ENCODE data around the gene KIAA1549.

Gene KIAA1549

DNA sequence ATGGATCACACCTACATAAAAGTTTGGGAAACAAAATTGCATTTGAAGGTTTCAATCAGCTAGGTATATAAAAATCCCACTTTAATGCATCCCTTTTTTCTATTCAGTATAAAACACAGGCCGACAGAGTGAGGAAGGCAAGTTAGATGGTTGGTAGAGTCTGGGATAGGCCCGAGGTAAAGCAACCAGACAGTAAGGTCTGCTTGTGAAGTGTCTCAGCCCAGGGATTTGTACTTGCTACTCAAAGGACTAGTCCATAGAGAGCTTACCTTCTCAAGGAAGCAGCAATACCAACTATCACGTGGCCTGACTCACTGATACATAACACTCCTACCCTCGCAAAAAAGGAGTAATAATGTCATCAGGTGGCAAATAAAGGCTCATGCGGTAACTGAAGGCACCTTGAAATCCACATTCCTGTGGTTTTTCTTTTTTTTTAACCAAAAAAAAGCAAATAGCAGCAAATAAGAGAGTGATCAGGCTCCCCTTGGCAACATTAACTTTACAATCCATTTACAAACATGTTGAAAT, 127.0 kb downstream of the KIAA1549 start:
- DNase-seq (ENCODE audit: low read depth, low spot score) = no peak

DNA sequence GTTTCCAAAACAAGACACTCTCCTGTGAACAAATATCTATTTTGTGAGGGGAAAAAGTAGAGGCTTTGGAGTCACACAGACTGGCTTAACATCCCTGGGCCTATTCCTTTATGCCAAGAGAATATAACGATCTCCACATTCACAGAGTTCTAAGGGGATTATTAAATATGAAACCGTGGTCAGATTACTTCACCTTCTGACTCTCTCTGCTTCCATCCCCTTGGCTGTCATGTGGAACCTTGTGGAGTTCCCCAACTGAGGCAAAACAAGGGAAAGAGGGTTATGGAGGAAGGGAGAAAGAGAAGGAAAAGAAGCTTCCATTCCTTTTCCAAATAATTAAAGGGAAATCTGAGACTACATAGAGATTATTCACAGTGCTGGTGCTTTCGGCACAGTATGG, 127.7 kb downstream of the KIAA1549 start:
- no peak for DNase-seq (ENCODE audit: low read depth, low spot score)

DNA sequence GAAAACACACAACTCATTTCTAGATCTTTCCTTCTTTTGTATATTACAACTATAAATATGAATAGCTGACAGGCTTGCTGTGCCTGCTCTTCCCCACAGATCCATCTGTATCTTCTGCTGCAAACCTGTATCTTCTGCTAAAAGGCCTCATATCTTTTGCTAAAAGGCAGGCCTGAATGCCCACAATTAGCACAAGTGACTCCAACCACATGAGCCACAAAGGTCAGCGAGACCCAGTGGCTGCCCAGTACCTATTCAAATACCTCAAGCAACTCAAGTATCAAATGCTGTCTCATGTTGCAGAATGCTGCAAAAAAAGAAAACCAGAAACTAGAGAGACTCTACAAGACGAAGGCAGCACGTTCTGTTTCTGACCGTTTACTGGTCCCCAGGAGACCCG, 128.7 kb downstream of the KIAA1549 start:
- DNase-seq (ENCODE audit: low read depth, low spot score) = no peak

DNA sequence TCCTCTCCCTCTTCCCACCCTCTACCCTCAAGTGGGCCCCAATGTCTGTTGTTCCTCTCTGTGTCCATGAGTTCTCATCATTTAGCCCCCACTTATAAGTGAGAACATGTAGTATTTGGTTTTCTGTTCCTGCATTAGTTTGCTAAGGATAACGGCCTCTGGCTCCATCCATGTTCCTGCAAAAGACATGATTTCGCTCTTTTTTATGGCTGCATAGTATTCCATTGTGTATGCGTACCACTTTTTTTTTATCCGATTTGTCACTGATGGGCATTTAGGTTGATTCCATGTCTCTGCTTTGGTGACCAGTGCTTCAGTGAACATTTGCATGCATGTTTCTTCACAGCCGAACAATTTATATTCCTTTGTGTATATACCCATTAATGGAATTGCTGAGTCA, 131.5 kb downstream of the KIAA1549 start:
- no peak for DNase-seq (ENCODE audit: low read depth, low spot score)

DNA sequence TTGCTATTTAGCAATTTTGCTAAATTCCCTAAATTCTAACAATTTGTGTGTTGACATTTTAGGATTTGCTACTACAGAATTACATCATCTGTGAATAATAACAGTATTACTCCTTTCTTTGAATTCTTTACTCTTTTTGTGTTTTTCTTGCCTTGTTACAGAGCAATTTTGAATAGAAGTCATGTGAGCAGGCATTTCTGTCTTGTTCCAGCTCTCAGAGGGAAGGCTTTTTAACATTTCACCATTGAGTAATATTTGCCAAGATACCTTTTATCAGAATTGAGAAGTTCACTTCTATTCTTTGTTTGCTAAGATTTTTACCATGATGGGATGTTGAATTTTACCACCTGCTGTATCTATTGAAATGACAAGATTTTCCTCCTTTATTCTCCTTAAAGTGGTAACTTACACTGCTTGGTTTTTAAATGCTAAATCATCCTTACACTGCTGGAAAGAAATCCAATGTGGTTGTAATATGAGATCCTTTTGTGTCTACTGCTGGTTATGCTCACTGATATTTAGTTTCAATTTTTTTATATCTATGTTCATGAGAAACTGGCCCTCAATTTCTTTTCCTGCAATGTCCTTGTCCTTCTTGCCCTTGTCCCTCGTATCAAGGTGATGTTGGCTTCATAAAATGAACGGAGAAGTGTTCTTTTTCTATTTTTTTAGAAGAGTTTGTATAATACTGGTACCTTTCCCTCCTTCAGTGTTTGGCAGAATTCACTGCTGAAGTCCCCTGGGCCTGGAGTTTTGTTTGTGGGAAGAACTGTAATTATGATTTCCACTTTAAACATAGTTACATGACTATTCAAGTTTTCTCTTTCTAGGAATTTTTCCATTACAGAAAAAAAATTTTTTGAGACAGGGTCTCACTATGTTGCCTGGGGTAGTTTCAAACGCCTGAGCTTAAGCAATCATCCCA, 132.9 kb downstream of the KIAA1549 start:
- DNase-seq (ENCODE audit: low read depth, low spot score) = no peak

DNA sequence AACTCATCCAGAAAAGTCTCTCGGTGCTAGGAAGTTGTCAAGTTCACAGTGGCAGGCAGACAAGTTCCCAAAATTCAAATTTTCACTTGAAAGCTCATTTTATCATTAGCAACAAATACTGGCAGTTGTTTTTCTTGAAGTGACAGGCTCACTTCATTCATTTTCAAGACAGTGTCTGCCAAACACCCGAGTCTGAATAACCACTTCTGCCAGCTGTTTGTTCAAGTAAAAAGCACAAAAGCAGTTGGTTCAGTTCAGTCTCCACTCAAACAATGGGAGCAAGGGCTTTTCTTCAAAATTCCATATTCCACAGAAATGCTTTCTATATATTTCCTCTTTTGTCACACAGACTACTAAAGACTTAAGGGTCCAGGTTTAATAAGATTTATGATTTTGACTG, 135.5 kb downstream of the KIAA1549 start:
- no peak for DNase-seq (ENCODE audit: low read depth, low spot score)

DNA sequence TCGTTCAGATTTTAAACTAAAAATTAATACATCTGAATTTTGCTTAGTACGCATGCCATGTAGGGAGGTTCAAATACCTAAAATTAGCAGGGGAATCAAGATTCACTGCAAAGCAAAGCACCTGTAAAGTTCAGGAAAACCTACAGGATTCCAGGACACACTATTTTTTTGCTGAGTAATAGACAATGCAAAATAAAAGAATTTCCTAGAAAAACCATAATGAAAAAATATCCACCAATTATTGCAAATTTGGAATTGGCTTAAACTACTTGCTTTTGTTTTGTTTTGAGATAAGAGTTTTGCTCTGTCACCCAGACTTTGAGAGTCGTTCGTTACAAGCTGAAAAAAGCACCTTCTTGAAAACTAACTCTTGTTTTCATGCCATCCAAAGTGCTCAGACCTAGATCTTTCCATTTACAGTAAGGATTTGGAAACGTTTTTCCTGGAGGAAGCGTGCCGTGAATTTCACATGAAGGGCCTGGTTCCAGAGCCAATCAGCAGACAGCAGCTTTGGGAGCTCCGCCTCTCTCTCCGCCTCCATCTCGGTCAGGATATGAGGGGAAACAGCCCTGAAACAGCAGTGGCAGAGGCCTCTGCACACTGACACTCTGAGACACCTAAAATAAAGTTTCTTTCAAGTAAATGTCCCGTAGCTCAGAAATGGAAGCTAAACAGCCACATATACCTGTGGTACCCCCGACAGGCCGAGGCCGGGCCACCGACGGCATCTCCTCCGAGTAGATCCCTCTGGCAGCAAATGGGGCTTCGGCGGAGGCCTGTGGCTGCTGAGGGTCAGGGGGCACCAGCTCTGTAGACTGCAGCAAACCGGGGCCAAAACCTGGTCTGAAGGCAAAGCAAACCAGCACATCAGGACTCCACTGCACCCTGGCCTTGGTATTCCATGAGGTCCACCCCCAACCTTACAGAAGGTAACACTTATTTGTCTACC, 137.3 kb downstream of the KIAA1549 start:
- DNase-seq (ENCODE audit: low read depth, low spot score) = peak; percentile 50

DNA sequence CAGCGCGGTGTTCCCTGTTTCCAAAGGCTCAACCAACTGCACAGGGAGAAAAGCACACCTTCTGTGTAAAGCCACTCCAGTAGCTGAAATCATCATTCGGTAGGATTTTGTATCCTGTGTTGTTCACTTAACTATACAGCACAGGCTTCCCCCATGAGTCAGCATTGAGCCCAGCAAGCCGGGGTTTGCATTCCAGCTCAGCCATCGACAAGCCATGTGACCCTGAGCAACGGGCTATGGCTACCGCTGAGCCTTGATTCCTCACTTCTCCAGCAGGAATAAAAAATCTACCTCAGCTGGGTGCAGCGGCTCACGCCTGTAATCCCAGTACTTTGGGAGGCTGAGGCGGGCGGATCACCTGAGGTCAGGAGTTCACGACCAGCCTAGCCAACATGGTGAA, 139.1 kb downstream of the KIAA1549 start:
- peak; percentile 79 for DNase-seq (ENCODE audit: low read depth, low spot score)

DNA sequence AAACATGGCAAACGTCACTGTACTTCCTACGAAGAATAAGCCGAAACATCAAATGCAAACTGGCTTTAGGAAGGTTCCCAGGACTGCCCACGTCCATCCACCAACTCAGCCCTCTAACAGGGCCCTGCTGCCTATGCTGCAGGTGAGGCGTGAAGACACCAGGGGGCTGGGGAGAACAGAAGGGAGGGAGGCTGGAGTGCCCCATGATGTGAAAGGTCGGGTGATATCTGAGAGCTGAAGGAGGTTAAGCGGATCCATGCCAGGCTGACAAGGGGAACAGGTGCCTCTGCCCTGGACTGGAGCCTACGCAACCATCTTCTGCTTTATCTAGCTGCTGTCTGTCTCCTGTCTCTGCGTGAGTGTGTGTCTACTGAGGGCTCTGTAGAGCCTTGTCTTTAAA, 143.0 kb downstream of the KIAA1549 start:
- DNase-seq (ENCODE audit: low read depth, low spot score) = peak; percentile 14

GRCh38 chr7:138837627-138838026, 143.6 kb downstream of the KIAA1549 start:
- no peak for DNase-seq (ENCODE audit: low read depth, low spot score)

DNA sequence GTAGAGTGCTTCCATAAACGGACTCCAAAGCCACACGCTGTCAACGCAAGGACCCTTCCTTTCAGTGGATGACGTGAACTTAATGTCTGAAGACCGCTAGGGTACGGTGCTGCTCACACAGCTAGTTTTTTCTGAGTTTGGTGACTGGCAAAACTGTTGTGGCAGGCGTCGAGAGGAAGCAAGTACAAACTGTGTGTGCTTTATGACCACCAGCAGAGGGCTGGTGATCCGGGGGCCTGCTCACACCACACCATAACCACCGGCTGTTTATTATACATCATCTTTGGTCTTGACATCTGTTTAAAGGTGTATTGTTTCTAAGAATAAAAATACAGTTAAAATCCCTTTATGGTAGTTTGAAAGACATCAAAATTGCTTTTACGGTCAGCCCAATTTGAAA, 146.1 kb downstream of the KIAA1549 start:
- no peak for DNase-seq (ENCODE audit: low read depth, low spot score)

DNA sequence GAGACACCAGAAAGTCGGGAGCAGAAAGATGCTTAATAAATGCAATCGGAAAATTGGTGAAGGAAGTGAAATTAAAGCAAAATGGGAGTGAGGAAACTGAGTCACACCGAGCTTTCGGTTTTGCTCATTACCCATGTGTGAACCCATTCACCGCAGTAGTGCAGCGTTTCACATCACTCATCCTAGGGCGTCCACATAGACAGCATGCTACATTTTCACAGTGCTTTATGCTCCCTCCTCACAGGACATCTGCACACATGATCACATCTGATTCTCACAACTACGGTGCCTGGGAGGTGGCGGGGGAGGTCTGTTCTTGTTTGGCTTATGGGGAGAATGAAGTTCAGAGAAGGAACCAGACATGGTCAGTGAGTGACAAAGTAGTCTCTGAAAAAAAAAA, 146.6 kb downstream of the KIAA1549 start:
- no peak for DNase-seq (ENCODE audit: low read depth, low spot score)

DNA sequence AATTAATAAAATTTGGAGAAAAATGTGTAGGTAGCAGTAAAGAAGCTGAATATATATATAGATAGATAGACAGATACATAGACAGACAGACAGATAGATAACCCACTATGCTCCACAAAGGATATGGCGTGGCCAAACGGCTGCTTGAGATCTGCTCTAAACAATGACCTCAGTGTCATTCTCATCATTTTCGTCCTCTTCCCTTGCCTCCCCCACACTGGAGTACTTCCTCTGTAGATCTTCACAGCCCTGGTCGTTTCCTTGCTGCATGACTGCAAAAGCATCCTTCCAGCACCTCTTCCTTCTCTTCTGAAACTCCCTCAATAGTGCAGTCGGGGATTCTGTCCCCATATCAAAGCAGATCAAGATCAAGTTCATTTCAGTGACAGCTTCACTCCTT, 147.6 kb downstream of the KIAA1549 start:
- DNase-seq (ENCODE audit: low read depth, low spot score) = no peak

GRCh38 chr7:138832966-138833365, 148.2 kb downstream of the KIAA1549 start:
- no peak for DNase-seq (ENCODE audit: low read depth, low spot score)

- DNase-seq (ENCODE audit: low read depth, low spot score) = no peak
These were observed 151.9 kb downstream of the KIAA1549 start for GRCh38 chr7:138829335-138829734.

DNA sequence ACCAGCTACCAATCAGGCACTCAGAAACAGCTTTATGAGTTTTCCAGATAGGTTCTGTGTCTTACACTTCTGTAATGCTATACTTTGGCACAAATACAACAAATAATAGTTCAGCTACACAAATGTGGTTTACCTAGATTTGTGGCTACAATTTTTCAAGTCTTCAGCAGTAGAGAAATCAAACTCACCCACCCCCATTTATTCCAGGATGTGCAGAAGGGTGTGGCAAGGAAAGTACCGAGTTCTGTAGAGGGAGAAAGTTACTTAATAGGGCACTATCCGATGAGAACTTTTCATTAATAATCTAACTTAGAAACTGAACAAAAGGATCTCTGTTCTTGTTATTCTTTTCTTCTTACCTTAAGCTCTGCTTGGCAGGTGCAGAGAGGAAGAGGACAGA, 152.9 kb downstream of the KIAA1549 start:
- DNase-seq (ENCODE audit: low read depth, low spot score) = no peak

DNA sequence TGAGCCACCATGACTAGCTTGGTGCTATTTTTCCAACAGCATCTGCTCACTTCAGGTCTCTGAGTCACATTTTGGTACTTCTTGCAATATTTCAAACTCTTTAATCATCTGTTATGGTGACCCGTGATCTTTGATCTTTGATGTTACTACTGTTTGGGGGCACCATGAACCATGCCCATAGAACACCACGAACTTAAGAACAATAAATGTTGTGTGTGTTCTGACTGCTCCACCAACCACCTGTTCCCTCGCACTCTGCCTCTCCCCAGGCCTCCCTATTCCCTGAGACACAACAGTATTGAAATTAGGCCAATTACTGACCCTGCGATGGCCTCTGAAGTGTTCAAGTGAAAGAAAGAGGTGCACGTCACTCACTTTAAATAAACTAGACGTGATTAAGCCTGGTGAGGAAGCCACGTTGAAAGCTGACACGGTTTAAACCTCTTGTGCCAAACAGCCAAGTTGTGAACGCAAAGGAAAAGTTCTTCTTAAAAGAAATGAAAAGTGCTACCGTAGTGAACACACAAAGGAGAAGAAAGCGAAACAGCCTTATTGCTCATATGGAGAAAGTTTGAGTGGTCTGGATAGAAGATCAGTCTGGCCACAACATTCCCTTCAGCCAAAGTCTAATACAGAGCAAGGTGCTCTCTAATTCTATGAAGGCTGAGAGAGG, 156.0 kb downstream of the KIAA1549 start:
- no peak for DNase-seq (ENCODE audit: low read depth, low spot score)

GRCh38 chr7:138822867-138823535, 158.2 kb downstream of the KIAA1549 start:
- DNase-seq (ENCODE audit: low read depth, low spot score) = no peak

DNA sequence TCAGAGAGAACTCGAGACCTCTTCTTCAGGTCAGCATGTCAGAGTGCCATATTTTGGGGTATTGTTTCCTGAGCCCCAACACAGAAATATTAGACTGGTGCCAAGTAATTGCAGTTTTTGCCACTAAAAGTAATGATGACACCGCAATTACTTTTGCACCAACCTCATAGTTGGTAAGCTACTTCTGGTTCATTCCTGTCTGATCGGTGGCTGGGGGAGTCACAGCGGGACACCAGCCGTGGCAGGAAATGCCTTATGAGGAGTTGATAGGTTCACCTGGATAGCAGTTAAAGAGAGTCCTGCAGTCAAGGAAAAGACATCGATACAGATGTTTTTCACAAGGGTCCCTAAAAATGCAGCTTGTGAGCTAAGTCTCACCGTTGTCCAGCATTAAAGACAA, 159.3 kb downstream of the KIAA1549 start:
- no peak for DNase-seq (ENCODE audit: low read depth, low spot score)

- no peak for DNase-seq (ENCODE audit: low read depth, low spot score)
These were observed 161.6 kb downstream of the KIAA1549 start for GRCh38 chr7:138819625-138820024.

DNA sequence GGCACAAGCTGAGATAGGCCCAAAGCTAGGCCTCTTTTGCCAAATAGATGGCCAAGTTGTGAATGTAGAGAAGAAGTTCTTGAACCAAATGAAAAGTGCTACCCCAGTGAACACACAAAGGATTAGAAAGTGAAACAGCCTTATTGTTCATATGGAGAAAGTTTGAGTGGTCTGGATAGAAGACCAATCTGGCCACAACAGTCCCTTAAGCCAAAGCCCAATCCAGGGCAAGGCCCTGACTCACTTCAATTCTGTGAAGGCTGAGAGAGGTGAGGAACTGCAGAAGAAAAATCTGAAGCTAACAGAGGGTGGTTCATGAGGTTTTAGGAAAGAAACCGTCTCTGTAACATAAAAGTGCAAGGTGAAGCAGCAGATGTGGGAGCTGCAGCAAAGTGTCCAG, 164.5 kb downstream of the KIAA1549 start:
- no peak for DNase-seq (ENCODE audit: low read depth, low spot score)
